DOHH2 (cell line): ENCODE results near the gene CANT1.

Experiments used
- H3F3A ChIP-seq: fragments of 200-600 bp; sonication (generic), shearing (Covaris generic); 2 replicates; pipeline ENCODE4 v1.6.0; 2016; ENCODE audit warnings: antibody characterized with exemption, mild to moderate bottlenecking; ENCODE audit not compliant: control insufficient read depth, insufficient read depth
- H3K27ac ChIP-seq: fragments of 200-600 bp; sonication (generic); 2 replicates; pipeline ENCODE4 v1.5.1; 2014; ENCODE audit warnings: low read depth, mild to moderate bottlenecking, low read length, moderate library complexity
- H3K27me3 ChIP-seq: fragments of 200-600 bp; sonication (generic); 2 replicates; pipeline ENCODE4 v1.6.1; 2014; ENCODE audit warnings: mild to moderate bottlenecking, low read length, mixed read lengths; ENCODE audit not compliant: control insufficient read depth
- H3K36me3 ChIP-seq: fragments of 200-600 bp; sonication (generic); 2 replicates; pipeline ENCODE4 v1.6.1; 2014; ENCODE audit warnings: mild to moderate bottlenecking, low read length, moderate library complexity, mixed read lengths; ENCODE audit not compliant: control insufficient read depth
- H3K4me1 ChIP-seq: fragments of 200-600 bp; sonication (generic); 2 replicates; pipeline ENCODE4 v1.6.1; 2014; ENCODE audit warnings: mild to moderate bottlenecking, low read length, mixed read lengths; ENCODE audit not compliant: control insufficient read depth
- H3K4me2 ChIP-seq: fragments of 200-600 bp; sonication (generic); 2 replicates; pipeline ENCODE4 v1.6.0; 2014; ENCODE audit warnings: mild to moderate bottlenecking, low read length, moderate library complexity
- H3K4me3 ChIP-seq: fragments of 200-600 bp; sonication (generic); 2 replicates; pipeline ENCODE4 v1.5.1; 2014; ENCODE audit warnings: mild to moderate bottlenecking, low read length, mixed read lengths
- H3K79me2 ChIP-seq: fragments of 200-600 bp; sonication (generic); 2 replicates; pipeline ENCODE4 v1.6.1; 2014; ENCODE audit warnings: mild to moderate bottlenecking, low read length, mixed read lengths; ENCODE audit not compliant: control insufficient read depth
- H3K9me2 ChIP-seq: fragments of 200-600 bp; sonication (generic); replicated peaks from 2 replicates; pipeline ENCODE4 v1.6.1; 2014; ENCODE audit warnings: mild to moderate bottlenecking, low read length, mixed read lengths; ENCODE audit not compliant: control insufficient read depth
- H3K9me3 ChIP-seq: fragments of 200-600 bp; sonication (generic); 2 replicates; pipeline ENCODE4 v1.6.1; 2014; ENCODE audit warnings: antibody characterized with exemption, low read length, mixed read lengths; ENCODE audit not compliant: control insufficient read depth, insufficient read depth
- H4K20me1 ChIP-seq: fragments of 200-600 bp; sonication (generic); 2 replicates; pipeline ENCODE4 v1.6.0; 2014; ENCODE audit warnings: low read depth, mild to moderate bottlenecking, antibody characterized with exemption, low read length, moderate library complexity; ENCODE audit not compliant: control insufficient read depth, insufficient read depth
- EZH2phosphoT487 ChIP-seq: fragments of 200-600 bp; sonication (generic); IDR thresholded peaks from 2 replicates; pipeline ENCODE4 v1.6.1; 2017; ENCODE audit warnings: borderline replicate concordance, mild to moderate bottlenecking, antibody characterized with exemption, low read length, moderate library complexity, mixed read lengths
- TF ChIP-seq, protein P1 (sequence below): fragments of 200-600 bp; sonication (generic); IDR thresholded peaks from one replicate; pipeline ENCODE4 v1.5.1; 2014; ENCODE audit warnings: antibody characterized with exemption, mild to moderate bottlenecking, low read depth, low read length; ENCODE audit not compliant: poor library complexity, severe bottlenecking

Gene CANT1

DNA sequence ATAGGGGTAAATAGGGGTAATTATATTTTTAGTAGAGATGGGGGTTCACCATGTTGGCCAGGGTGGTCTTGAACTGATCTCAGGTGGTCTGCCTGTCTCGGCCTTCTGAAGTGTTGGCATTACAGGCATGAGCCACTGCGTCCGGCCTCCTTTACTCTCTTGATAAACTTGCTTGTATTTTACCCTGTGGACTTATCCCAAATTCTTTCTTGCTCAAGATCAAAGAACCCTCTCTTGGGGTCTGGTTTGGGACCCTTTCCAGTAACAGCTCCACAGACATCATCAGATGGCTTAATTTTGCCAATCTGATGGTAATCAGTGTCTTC, 8.8 kb upstream of the CANT1 start:
- no peaks in the 10 kb centered on the region for H3K9me2 ChIP-seq
- no peaks in the 10 kb centered on the region for H3K36me3 ChIP-seq
- H3K79me2 ChIP-seq = no peaks in the 10 kb centered on the region
- H4K20me1 ChIP-seq = no peaks in the 10 kb centered on the region
- no peak overlapping the region for H3K4me2 ChIP-seq
- peaks cover 27% of the 10 kb centered on the region for H3K27me3 ChIP-seq
- no peak overlapping the region for H3K27ac ChIP-seq
- TF ChIP-seq, protein P1, sequence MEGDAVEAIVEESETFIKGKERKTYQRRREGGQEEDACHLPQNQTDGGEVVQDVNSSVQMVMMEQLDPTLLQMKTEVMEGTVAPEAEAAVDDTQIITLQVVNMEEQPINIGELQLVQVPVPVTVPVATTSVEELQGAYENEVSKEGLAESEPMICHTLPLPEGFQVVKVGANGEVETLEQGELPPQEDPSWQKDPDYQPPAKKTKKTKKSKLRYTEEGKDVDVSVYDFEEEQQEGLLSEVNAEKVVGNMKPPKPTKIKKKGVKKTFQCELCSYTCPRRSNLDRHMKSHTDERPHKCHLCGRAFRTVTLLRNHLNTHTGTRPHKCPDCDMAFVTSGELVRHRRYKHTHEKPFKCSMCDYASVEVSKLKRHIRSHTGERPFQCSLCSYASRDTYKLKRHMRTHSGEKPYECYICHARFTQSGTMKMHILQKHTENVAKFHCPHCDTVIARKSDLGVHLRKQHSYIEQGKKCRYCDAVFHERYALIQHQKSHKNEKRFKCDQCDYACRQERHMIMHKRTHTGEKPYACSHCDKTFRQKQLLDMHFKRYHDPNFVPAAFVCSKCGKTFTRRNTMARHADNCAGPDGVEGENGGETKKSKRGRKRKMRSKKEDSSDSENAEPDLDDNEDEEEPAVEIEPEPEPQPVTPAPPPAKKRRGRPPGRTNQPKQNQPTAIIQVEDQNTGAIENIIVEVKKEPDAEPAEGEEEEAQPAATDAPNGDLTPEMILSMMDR = no peak
- TF ChIP-seq EZH2phosphoT487 = no peak
- H3F3A ChIP-seq = no peaks in the 10 kb centered on the region
- H3K4me3 ChIP-seq = no peak overlapping the region
- H3K9me3 ChIP-seq = peaks cover 7% of the 10 kb centered on the region; the same call in 1 of the 2 replicates
- no peaks in the 10 kb centered on the region for H3K4me1 ChIP-seq

DNA sequence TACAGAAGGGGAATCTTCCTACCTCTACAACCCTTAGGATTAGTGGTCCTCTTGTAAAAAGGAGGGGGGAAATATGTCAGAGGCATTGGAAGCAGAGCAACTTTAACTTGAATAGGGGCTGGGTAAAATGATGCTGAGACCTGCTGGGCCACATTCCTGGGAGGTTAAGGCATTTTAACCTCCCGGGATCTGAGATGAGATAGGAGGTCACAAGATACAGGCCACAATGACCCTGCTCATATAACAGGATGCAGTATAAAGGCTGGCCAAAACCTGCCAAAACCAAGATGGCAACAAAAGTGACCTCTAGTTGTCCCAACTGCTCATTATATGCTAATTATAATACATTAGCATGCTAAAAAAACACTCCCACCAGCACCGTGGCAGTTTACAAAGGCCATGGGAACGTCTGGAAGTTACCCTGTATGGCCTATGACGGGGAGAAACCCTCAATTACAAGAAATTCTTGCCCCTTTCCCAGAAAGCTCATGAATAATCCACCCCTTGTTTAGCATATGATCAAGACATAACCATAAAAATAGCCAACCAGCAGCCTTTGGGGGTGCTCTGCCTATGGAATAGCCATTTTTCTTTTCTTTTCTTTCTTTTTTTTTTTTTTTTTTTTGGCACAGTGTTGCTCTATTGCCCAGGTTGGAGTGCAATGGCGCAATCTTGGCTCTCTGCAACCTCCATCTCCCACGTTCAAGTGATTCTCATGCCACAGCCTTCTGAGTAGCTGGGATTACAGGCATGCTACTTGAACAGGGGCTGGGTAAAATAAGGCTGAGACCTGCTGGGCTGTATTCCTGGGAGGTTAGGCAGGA, 8.2 kb upstream of the CANT1 start:
- Histone ChIP-seq H3K9me3 (peaks cover 7% of the 10 kb centered on the region; the same call in 1 of the 2 replicates), H3K4me3 (no peak overlapping the region)

DNA sequence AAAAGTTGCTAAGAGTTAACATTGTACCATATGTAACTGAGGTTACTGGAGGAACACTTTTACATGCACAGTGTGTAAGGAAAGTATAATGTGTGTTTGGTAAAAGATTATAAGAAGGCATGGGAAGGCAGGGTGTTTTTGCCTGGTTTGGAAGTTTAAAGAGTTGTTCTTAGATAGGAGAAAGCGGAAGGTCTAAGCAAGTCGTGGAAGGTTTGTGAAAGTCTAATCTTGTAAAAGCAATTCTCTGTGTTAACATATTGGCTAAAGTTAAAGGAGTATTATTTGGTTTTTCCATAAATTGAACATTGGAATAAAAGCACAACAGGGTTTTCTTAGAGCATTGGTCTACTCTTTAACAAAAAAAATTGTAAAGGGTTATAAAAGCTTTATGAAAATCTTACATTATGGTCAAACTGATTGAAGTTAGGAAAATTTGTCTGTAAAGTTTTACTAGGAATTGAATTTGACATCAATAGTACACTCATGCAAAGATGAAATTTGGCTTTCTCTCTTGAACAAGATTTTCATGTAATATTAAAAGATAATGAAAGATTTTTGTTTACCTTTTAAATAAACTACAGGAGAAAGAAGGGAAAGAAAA, 4.7 kb upstream of the CANT1 start:
- TF ChIP-seq, protein P1 = no peak
- TF ChIP-seq EZH2phosphoT487 = no peak
- H3K4me1 ChIP-seq = peaks cover 6% of the 10 kb centered on the region
- no peaks in the 10 kb centered on the region for H3K36me3 ChIP-seq
- H3K4me3 ChIP-seq = no peak overlapping the region
- no peaks in the 10 kb centered on the region for H4K20me1 ChIP-seq
- H3K79me2 ChIP-seq = peaks cover 2% of the 10 kb centered on the region
- H3K9me2 ChIP-seq = no peaks in the 10 kb centered on the region
- peaks cover 7% of the 10 kb centered on the region; the same call in 1 of the 2 replicates for H3K9me3 ChIP-seq
- H3F3A ChIP-seq = no peaks in the 10 kb centered on the region
- no peak overlapping the region for H3K27ac ChIP-seq
- peaks cover 8% of the 10 kb centered on the region for H3K27me3 ChIP-seq
- no peak overlapping the region for H3K4me2 ChIP-seq

More for the DNA sequence above, 8.2 kb upstream of the CANT1 start:
- H3K4me1 ChIP-seq = no peaks in the 10 kb centered on the region
- no peak overlapping the region for H3K4me2 ChIP-seq
- no peaks in the 10 kb centered on the region for H3K9me2 ChIP-seq
- no peak for TF ChIP-seq EZH2phosphoT487
- TF ChIP-seq, protein P1 = no peak
- H4K20me1 ChIP-seq = no peaks in the 10 kb centered on the region
- H3K36me3 ChIP-seq = no peaks in the 10 kb centered on the region
- H3K27ac ChIP-seq = no peak overlapping the region
- H3K27me3 ChIP-seq = peaks cover 24% of the 10 kb centered on the region
- H3K79me2 ChIP-seq = no peaks in the 10 kb centered on the region
- no peaks in the 10 kb centered on the region for H3F3A ChIP-seq
